ENCODE data around the gene PHYHIPL.

The PHYHIPL gene

GRCh38 chr10:59176241-59177030 lies at the start of gene PHYHIPL:
PHYHIPL (plus strand) TSS chr10:59176643; CDS start chr10:59176854, 211 bp downstream.
- DNase-seq (ENCODE audit: low read depth) = no peak

- DNase-seq (ENCODE audit: low read depth) = no peak
Measured at GRCh38 chr10:59126991-59127390, 49.5 kb upstream of the PHYHIPL start.

GRCh38 chr10:59127991-59128390 lies 48.5 kb upstream of the PHYHIPL start:
- DNase-seq (ENCODE audit: low read depth) = no peak

- no peak for DNase-seq (ENCODE audit: low read depth)
Measured at GRCh38 chr10:59129867-59130266, 46.6 kb upstream of the PHYHIPL start.

- no peak for DNase-seq (ENCODE audit: low read depth)
Measured at GRCh38 chr10:59131666-59132065, 44.8 kb upstream of the PHYHIPL start.

DNA sequence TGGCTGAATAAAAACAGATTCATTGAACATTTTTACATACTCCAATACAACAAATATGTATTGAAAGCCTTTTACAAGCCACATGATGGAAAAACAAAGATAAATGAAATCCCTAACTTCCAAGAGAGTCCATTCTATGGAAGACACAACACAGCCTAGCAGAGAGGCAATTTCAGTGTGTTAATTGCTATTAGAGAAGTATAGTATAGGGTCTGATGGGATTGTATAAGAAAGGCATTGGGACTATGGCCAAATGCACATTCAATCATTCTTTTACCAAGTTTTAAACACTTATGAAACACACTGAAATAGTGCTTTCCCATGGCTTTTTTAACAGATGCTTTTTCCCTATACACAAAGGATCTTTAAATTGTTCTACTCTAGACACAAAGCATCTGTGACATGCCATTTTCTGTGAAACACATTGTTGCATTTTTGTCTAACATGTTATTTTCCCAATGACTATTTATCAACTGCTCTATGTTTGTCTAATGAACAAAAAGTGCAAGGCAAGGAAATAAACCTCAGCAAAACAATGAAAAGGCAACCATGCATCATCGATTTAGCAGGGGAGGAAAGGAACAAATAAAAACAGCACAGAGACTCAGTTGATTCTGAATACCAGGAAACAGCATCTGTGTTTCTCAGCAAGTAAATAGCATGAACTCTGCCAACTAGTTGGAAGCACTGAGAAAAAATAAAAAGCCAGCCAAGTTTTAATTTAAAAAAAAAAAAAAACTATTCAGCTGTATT lies 42.4 kb upstream of the PHYHIPL start:
- DNase-seq (ENCODE audit: low read depth) = no peak

- DNase-seq (ENCODE audit: low read depth) = no peak
Measured at GRCh38 chr10:59134785-59135184, 41.7 kb upstream of the PHYHIPL start.

GRCh38 chr10:59135275-59135674 lies 41.2 kb upstream of the PHYHIPL start:
- no peak for DNase-seq (ENCODE audit: low read depth)

DNA sequence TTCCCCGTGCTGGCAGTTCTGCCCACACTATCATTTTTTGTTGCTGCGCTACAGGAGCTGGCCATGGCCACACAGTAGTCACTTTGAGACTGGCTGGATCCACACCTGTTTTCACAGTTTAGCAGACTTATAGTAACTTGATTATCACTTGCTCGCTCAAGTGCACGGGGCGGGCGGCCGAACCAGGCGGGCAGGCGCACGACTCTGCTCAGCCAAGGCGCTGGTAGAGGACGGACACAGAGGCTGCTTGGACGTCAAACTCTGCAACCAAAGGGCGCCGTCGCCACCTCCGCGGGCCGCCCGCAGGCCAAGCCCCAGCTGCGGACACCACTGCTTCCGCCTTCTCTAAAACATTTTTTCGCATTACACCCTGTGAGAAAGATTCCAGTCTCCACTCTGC lies 38.4 kb upstream of the PHYHIPL start:
- no peak for DNase-seq (ENCODE audit: low read depth)

GRCh38 chr10:59143544-59143943 lies 32.9 kb upstream of the PHYHIPL start:
- DNase-seq (ENCODE audit: low read depth) = no peak

- no peak for DNase-seq (ENCODE audit: low read depth)
Measured at GRCh38 chr10:59148701-59149100, 27.7 kb upstream of the PHYHIPL start.

DNA sequence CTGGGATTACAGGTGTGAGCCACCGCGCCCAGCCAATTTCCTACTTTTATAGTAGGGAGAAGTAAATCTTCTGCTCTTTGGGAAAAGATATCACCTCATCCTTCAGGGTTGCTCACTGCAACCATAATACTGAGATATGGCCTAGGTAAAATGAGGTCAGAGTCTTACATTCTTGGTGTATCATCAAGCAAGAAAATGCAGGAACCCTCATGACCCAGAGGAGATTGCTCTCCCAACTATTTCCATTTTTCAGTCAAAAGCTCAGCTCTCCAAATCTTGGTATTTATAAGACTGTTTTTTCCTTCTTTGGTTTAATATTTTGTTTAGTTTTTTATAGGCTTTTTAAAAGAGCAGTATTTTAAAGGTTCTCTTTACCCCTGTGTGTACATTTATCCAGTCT lies 20.9 kb upstream of the PHYHIPL start:
- no peak for DNase-seq (ENCODE audit: low read depth)

GRCh38 chr10:59167512-59167911 lies 8.9 kb upstream of the PHYHIPL start:
- DNase-seq (ENCODE audit: low read depth) = no peak

DNA sequence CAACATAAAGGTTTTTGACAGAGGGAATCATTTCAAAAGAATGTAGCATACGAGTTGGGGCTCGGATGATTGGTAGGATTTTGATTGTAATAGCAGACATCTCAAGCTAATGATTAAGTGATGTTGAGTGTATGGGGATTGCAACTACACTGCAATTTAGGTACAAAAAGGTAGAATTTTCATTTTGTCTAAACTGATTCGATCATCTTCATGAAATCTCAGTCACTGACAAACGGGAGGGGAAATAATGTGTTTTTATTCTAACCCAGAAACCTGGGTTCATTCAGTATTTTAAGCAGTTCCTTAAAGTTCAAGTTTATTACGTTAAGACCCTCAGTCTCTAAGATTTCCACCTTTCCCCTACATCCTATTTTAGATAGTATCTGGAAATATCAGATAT lies 3.9 kb upstream of the PHYHIPL start:
- no peak for DNase-seq (ENCODE audit: low read depth)

GRCh38 chr10:59173414-59173813 lies 3.0 kb upstream of the PHYHIPL start:
- DNase-seq (ENCODE audit: low read depth) = no peak

DNA sequence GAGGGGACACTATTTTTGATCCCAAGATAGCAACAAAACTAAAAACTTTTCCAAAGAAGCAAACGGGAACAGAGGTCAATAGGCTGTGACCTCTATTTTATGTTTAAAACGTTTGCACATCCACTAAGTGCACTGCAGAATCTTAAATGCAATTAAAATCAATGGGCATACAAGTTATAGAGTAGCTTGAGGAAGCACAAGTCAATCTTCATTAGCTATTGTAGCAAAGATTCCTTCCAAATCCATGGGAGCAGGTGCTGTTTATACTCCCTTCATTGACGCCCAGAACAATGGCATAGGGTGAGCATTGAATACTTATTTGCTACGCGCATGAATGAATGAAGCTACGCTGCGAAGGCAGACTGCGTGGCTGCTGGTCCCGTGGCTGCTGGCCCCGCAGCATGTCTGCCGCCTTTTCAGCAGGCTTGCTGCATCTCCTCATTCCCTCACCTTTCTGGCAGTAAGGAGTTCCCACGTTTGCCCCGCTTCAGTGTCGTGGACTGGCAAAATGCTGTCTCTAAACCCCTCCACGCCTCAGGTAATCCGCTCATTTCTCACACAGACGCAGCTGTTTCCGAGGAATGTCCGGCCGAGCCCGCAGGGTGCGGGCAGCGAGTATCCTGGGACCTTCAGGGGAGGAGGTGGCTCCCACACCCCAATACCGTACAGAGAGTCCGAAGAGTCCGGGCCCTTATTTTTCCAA lies 754 bp upstream of the PHYHIPL start:
- DNase-seq (ENCODE audit: low read depth) = no peak

DNA sequence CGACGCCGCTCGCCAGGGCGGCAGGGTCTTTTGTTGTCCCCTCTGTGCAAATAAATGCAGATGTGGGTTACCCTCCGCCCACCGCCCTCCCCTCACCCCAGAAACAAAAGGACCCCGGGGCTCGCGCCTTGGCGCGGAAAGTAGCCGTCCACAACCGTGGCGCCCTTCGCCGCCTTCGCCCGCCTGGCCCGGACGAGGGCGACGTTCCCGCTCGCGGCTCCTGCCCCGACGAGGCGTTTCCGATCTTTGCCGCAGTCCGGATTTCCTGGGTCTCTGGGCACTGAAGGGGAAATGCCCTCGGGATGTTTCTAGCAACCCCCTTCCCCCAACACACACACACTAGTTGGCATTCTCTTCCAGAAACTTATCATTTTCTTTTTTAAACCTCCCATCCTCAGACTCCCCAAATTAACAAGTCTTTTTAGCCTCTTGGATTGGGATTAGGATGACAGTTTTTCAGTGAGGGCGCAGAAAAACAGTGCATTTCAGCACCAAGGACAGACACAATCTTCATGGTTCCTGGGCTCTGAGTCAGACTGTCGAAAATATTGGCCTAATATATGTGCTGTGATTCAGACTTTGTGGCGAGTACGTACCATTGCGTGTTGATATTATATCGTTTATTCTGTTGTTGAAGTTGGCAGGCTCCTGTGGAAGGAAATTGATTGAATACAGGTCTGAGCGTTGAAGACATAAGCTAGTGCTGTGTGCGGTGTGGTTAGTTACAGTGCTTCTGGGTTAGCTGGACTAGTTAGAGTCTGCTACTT lies 771 bp downstream of the PHYHIPL start:
- no peak for DNase-seq (ENCODE audit: low read depth)

DNA sequence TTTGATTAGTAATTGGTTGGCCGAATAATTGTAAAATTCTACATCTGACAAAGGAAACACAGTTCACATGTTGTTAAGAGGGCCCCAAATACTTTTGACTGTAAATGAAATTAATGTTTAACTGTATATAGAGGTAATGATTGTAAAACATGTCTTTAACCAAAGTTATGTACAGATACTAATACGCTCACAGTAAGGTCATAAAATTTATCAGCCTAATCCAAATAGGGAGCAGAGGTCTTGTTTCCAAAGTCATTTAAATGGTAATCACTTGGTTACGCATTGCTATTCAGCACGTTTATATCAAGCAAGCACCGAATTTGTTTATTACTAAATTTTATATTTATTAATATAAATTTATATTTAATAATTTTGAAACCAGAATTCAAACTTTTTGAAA lies 1.4 kb downstream of the PHYHIPL start:
- DNase-seq (ENCODE audit: low read depth) = no peak

DNA sequence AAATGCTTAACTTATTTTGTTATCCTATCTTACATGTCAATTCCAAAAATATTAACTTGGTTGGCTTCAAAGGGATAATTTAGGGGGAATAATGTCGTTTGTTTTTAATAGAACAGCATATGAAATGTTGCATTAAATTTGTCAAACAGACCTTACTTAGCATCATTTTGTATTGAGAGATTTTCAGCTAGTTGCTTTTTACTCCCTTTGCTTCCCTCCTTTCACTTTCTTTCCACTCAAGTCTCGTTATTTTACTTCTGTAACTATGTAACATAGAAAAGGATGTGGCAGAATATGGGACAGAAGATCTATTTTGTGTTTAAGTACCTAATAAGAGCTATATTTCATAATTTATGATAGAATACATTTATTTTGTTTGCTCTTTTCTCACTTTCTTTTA lies 2.6 kb downstream of the PHYHIPL start:
- DNase-seq (ENCODE audit: low read depth) = no peak

DNA sequence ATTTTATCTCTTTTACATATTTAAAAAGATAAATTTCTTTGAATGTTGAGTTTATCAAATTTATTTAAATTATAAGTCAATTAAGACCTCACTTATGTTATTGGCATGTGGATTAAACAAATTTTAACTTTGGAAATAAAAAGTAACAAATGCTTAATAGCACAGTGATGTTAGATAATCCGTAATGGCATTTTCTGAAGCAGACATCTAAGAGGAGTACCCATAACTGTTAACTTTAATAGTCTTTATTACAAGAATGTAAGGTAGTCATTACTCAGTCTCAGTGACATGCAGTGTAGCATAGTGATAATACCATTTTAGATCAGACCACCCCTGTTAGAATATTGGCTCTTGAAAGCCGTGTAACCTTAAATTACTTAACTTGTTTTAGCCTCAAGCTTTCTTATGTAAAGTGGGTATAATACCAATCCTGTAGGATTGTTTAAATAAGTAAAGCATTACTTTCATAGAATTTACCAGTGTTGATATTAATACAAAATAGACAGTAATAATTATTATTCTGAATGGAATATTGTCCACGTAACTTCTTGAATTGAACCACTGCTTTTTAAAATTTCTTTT lies 4.3 kb downstream of the PHYHIPL start:
- no peak for DNase-seq (ENCODE audit: low read depth)

GRCh38 chr10:59181668-59182067 lies 5.2 kb downstream of the PHYHIPL start:
- DNase-seq (ENCODE audit: low read depth) = no peak

DNA sequence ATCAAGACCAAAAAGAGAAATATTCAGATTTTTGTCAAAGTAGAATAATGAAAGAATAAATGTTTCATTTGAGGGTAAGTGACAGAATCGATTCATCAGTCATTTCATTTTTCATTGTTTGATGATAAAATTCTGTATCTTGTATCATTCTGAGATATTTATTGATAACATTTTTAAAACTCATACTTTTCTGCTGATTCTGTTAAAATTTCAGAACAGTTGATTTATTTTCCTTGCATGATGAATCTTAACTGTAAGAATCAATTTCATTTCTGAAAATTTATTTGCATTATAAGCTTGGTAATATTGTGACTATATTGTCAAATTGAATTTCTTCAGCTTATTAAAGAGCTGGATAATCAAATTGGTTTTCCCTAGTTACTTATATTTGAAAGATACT lies 13.9 kb downstream of the PHYHIPL start:
- no peak for DNase-seq (ENCODE audit: low read depth)

Measured in stimulated activated CD8-positive, alpha-beta memory T cell treated with anti-CD3 and anti-CD28 coated beads, Interleukin-12 subunit alpha, Interleukin-12 subunit beta, amount 100 ng/mL, for 4 hours (primary cell).